Stimulated activated CD8-positive, alpha-beta memory T cell treated with anti-CD3 and anti-CD28 coated beads, Interleukin-2, amount 100 ng/mL, for 1 hour (primary cell): ENCODE measurements around the gene TMEM263.
A peak's percentile ranks its signal among the peaks of the same experiment; 100 is the strongest.
"Not testable (repeated sequence)": the region's sequence is repeated elsewhere in the genome, so short reads cannot be mapped to it uniquely, and the experiment has no call there.

Experiments
- DNase-seq, 2 donors: peaks; one replicate each; pipeline ENCODE4 v3.0.0-alpha.2; 2020; ENCODE audit warnings: low read depth in 2 of 2

The TMEM263 gene

DNA sequence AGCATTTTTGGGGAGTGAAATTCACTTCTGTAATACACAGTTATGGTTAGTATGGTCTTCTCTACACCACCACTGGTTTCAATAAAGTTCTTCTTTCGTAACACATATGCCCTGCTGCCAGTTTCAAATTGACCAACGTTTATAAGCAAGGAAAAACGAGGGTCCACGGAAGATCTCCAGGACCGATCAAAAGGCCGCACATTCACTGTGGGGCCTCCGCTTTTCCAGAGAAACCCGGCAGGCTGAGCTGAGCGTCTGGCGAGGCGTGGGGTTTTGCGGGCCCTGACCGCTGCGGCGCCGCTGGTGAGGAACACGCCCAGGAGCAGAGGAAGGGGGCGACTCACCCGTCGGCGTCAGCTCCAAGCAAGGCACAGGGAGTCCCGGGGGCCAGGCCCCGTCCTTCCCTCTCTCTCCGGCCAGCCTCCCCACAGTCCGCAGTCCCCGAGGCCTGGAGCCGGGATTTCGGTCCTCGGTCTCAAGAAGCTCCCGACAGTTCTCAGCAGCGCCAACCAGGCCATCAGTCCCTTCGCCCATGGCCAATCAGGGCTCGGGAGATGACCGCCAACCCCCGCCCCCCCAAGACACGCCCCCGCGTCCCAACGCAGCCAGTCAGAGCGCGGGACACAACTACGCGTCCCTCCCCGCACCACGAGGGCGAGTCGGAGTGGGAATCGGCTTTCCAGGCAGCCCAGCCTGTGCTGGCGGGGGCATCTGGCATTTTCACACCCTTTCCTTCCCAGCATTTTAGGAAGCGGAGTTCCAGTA, 31.1 kb downstream of the TMEM263 start, which contains the start of gene MTERF2:
TSS of gene MTERF2 (minus strand) at position 522 of the 765 bp plus-strand sequence. CDS start 8,432 bp downstream, outside the sequence.
- DNase-seq, result peak; percentile 53 to 65

GRCh38 chr12:106987846-106988245, 32.1 kb downstream of the TMEM263 start:
- DNase-seq, result no peak

DNA sequence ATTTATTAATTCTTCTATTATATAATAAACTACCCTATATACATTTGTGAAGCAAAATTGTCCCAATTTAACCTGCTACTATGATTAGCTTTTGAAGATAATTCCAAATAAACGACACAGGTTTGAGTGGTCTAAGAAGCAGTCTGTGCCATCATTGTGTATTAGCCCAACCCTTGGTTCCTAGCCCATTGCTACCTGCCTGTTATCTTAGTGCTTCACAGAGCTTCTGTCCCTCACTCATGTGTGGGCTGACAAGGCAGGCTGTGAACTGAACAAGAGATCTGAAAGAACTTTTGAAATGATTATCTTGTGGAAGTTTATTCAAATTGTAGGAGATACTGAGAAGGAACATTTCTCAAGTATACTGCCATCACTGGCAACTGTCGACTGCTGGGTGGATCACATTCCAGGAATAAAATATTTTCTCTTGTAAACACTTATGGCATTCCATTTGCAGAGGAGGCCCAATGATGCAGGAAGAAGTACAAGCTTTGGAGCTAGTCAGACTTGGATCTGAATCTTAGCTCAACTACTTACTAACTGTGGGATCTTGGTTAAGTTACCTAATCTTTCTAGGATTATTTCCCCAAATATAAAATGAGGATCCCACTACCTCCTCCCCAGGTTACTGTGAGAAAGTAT, 39.0 kb downstream of the TMEM263 start:
- no peak for DNase-seq

DNA sequence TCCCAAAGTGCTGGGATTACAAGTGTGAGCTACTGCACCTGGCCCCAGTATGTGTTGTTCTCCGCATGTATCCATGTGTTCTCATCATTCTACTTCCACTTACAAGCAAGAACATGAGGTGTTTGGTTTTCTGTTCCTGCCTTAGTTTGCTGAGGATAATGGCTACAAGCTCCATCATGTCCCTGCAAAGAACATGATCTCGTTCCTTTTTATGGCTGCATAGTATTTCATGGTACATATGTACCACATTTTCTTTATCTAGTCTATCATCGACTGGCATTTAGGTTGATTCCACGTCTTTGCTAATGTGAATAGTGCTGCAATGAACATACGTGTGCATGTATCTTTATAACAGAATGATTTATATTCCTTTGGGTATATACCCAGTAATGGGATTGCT, 40.4 kb downstream of the TMEM263 start:
- DNase-seq, result not testable (repeated sequence)

GRCh38 chr12:106997916-106998315, 42.2 kb downstream of the TMEM263 start:
- no peak for DNase-seq

DNA sequence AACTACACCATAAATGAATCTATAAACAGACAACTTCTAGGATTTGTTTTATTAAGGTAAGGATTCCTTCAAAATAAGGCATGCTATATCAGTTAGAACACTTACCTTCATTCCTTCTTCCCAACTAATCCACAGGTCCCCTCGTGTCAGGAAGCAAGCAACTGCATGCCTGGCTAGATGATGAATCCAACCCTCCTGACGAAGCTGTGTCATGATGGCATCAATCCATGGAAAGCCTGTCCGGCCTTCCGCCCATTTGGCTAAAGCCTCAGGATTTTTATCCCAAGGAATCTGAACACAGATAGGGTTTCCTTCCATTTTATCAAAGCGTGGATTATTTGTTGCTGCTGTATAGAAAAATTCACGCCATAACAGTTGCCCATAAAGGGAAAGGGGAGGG, 43.7 kb downstream of the TMEM263 start:
- DNase-seq, result no peak

- DNase-seq, result not testable (repeated sequence)
Measured at GRCh38 chr12:107002665-107003064, 47.0 kb downstream of the TMEM263 start.

DNA sequence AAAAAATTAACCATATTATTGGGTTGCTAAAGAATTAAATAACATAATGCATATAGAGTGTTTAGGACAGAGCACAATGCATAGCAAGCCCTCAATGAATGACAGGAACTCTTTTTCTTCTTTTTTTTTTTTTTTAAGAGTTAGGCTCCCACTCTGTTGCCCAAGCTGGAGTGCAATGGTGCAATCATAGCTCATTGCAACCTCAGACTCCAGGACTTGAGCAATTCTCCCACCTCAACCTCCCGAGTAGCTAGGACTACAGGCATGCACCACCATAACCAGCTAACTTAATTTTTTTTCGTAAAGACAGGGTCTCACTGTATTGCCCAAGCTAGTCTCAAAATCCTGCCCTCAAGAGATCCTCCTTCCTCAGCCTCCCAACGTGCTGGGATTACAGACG, 51.7 kb downstream of the TMEM263 start:
- no peak for DNase-seq

- no peak for DNase-seq
Measured at GRCh38 chr12:107011519-107011918, 55.8 kb downstream of the TMEM263 start.

- DNase-seq, result no peak
Measured at GRCh38 chr12:107012736-107013425, 57.2 kb downstream of the TMEM263 start.

- DNase-seq, result no peak
Measured at GRCh38 chr12:107014055-107014454, 58.3 kb downstream of the TMEM263 start.

DNA sequence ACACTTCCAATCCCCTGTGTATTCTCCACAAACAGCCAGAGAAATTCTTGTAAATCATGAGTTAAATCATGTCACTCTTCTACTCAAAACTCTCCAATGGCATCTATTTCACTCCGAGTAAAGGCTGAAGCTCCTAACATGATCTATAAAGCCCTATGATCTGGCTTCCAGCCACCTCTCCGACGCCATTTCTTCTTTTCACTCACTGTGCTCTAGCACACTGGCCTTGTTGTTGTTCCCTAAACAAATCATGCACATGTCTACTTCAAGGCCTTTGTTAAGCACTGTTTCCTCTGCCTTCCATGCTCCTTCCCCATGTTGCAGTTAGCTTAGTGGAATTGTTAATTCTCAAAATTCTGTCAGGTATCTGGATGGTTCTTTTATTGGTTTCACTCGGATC, 61.3 kb downstream of the TMEM263 start:
- no peak for DNase-seq

- DNase-seq, result no peak
Measured at GRCh38 chr12:107019546-107019945, 63.8 kb downstream of the TMEM263 start.
